ENCODE measurements around the gene NIT1. TPM values are rescaled to one million over a fixed set of nuclear protein-coding genes. Genes with fewer than 3 reads are reported as not detected.
A peak's percentile ranks its signal among the peaks of the same experiment; 100 is the strongest.

Gene NIT1
- total and polyA plus RNA-seq, 10 of the 15 experiments (the other 5 are each of a cell fraction or from before 2014, with no cell fraction given): 19.2 to 54.4 (median 28.3) TPM

GRCh38 chr1:161117759-161118581 is at the start of gene NIT1, which contains the start of gene PFDN2 (continued):
- TF ChIP-seq BCL11A (IDR thresholded peaks at IDR 0.05; ENCODE audit: low read depth, low read length): no peak
- no peak for TF ChIP-seq NFIC (IDR thresholded peaks at IDR 0.05; ENCODE audit: low read depth, low read length)
- TF ChIP-seq, protein P1, sequence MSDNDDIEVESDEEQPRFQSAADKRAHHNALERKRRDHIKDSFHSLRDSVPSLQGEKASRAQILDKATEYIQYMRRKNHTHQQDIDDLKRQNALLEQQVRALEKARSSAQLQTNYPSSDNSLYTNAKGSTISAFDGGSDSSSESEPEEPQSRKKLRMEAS (IDR thresholded peaks at IDR 0.05; ENCODE audit: low read depth, low read length): no peak
- TF ChIP-seq SREBF2 (IDR thresholded peaks at IDR 0.05; ENCODE audit: low read length): no peak
- no peak for TF ChIP-seq NFXL1 (IDR thresholded peaks at IDR 0.05; ENCODE audit: borderline replicate concordance)
- no peak for TF ChIP-seq SP1 (IDR thresholded peaks at IDR 0.05; ENCODE audit: low read depth, low read length)
- no peak for TF ChIP-seq NR2C2 (IDR thresholded peaks at IDR 0.05; ENCODE audit: borderline replicate concordance, control insufficient read depth, insufficient read length, low read depth)
- 0 out of 2 replicates have a peak, but pooled peaks have one; percentile 27 for TF ChIP-seq ZNF207 (IDR thresholded peaks at IDR 0.05; ENCODE audit: borderline replicate concordance)
- TF ChIP-seq CBX5 (IDR thresholded peaks at IDR 0.05; ENCODE audit: low read depth): no peak
- 0 out of 2 replicates have a peak, but pooled peaks have one; percentile 44 for TF ChIP-seq CBFB (IDR thresholded peaks at IDR 0.05; ENCODE audit: low read depth)
- TF ChIP-seq, protein P2, sequence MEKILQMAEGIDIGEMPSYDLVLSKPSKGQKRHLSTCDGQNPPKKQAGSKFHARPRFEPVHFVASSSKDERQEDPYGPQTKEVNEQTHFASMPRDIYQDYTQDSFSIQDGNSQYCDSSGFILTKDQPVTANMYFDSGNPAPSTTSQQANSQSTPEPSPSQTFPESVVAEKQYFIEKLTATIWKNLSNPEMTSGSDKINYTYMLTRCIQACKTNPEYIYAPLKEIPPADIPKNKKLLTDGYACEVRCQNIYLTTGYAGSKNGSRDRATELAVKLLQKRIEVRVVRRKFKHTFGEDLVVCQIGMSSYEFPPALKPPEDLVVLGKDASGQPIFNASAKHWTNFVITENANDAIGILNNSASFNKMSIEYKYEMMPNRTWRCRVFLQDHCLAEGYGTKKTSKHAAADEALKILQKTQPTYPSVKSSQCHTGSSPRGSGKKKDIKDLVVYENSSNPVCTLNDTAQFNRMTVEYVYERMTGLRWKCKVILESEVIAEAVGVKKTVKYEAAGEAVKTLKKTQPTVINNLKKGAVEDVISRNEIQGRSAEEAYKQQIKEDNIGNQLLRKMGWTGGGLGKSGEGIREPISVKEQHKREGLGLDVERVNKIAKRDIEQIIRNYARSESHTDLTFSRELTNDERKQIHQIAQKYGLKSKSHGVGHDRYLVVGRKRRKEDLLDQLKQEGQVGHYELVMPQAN (conservative IDR thresholded peaks at IDR 0.05): peak; percentile 89; the same call in 1 of the 2 replicates
- no peak for TF ChIP-seq JUNB (IDR thresholded peaks at IDR 0.05)
- TF ChIP-seq HDAC6 (IDR thresholded peaks at IDR 0.05; ENCODE audit: unreplicated experiment): no peak
- TF ChIP-seq NFYB (IDR thresholded peaks at IDR 0.05; ENCODE audit: insufficient read depth, low read depth, low read length): no peak
- no peak for TF ChIP-seq BRCA1 (IDR thresholded peaks at IDR 0.05; ENCODE audit: low read depth, low read length)
- no peak for TF ChIP-seq ESRRA (IDR thresholded peaks at IDR 0.05; ENCODE audit: low read length)
- peak; percentile 57; the same call in 1 of the 2 replicates for TF ChIP-seq DPF2 (IDR thresholded peaks at IDR 0.05)
- TF ChIP-seq STAT1 (conservative IDR thresholded peaks at IDR 0.05): no peak
- no peak for TF ChIP-seq SMC3 (IDR thresholded peaks at IDR 0.05; ENCODE audit: borderline replicate concordance, low read length)
- TF ChIP-seq ZNF592 (IDR thresholded peaks at IDR 0.05): no peak
- TF ChIP-seq CEBPZ (IDR thresholded peaks at IDR 0.05; ENCODE audit: low read depth, low read length): no peak

Measured in GM12878 (cell line).